Tibial nerve (tissue), 4 donors: ENCODE results near the gene NKTR.

Source experiments
- EP300 ChIP-seq, 2 donors: sonication (generic); formaldehyde crosslinking; IDR thresholded peaks; one replicate each; pipeline ENCODE4 v1.6.1; 2017; ENCODE audit warnings: antibody characterized with exemption in 2 of 2, mild to moderate bottlenecking in 1 of 2
- POLR2A ChIP-seq, 2 donors: fragments of 450-650 bp; IDR thresholded peaks; one replicate each; pipeline ENCODE4 v1.6.1; 2017; ENCODE audit warnings: antibody characterized with exemption in 2 of 2, mild to moderate bottlenecking in 2 of 2, moderate library complexity in 2 of 2
- TF ChIP-seq, protein P1 (sequence below), 5 experiments: fragments of 200-600 bp in 3 of 5; fragments of 450-650 bp in 2 of 5; sonication (generic) in 3 of 5; IDR thresholded peaks; one replicate each; pipeline ENCODE4 v1.5.1; 2016 to 2019; ENCODE audit warnings: antibody characterized with exemption in 5 of 5, mild to moderate bottlenecking in 3 of 5, moderate library complexity in 2 of 5

DNA sequence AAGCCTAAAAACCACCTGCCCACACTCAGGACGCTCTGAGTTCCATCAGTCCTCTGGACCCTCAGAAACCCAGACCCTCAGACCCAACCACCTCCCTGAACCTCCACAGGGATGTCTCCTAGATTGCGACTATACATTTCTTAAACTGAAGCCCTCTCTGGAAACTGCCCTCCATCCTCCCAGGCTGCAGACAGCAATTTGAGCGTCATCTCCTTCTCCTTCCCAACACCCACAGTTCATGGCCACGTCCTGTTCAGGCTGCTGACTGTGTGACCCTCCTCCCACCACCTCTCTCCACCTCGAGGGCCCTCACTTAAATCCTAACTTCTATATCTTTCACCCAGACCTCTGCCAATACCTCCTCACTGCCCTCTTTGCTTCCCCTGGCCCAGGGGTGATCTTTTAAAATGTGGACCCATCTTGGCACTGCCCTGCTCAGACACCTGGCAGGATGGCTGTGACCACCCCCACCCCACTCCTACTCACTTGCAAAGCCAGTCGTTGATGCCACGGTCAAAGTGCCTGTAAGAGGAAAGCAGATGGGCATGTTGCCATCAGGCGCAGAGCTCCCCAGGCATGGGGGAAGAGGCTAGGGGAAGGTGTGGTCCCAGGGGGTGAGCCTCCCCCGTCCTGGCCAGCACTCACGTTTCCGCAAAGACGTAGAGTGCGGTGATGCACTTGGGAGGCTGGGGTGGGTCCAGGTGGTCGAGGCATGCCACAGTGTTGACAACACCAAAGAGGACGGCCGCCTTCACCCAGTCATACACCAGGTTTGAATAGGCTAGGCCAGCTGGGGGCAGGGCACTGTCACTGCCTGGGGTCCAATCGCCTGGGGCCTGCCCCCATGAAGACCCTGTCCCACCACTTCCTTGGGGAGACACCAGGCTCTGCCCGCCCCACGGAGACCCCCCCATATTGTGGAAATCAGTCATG, 96.1 kb downstream of the NKTR start:
- TF ChIP-seq, protein P1, sequence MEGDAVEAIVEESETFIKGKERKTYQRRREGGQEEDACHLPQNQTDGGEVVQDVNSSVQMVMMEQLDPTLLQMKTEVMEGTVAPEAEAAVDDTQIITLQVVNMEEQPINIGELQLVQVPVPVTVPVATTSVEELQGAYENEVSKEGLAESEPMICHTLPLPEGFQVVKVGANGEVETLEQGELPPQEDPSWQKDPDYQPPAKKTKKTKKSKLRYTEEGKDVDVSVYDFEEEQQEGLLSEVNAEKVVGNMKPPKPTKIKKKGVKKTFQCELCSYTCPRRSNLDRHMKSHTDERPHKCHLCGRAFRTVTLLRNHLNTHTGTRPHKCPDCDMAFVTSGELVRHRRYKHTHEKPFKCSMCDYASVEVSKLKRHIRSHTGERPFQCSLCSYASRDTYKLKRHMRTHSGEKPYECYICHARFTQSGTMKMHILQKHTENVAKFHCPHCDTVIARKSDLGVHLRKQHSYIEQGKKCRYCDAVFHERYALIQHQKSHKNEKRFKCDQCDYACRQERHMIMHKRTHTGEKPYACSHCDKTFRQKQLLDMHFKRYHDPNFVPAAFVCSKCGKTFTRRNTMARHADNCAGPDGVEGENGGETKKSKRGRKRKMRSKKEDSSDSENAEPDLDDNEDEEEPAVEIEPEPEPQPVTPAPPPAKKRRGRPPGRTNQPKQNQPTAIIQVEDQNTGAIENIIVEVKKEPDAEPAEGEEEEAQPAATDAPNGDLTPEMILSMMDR (IDR thresholded peaks at IDR 0.05) = no peak
- TF ChIP-seq POLR2A (IDR thresholded peaks at IDR 0.05) (no peak), EP300 (IDR thresholded peaks at IDR 0.05) (no peak)
